Fibroblast of lung (primary cell): ENCODE data around the gene TAB3.

Experiments
- EZH2 ChIP-seq: IDR thresholded peaks from 2 replicates; pipeline ENCODE4 v1.5.1; 2012; ENCODE audit warnings: low read length, control low read depth, mild to moderate bottlenecking; ENCODE audit errors: missing control alignments
- TF ChIP-seq, protein P1 (sequence below), 2 donors: IDR thresholded peaks in 1 of 2; conservative IDR thresholded peaks in 1 of 2; 1 replicate in 1 of 2; 2 replicates in 1 of 2; pipeline ENCODE4 v1.5.1; 2011 to 2012; ENCODE audit warnings: low read length in 2 of 2, control low read depth in 1 of 2, inconsistent platforms in 1 of 2, low read depth in 1 of 2, mild to moderate bottlenecking in 1 of 2

GRCh38 chrX:30888526-30889146 is 418 bp downstream of the TAB3 start:
- TF ChIP-seq, protein P1, sequence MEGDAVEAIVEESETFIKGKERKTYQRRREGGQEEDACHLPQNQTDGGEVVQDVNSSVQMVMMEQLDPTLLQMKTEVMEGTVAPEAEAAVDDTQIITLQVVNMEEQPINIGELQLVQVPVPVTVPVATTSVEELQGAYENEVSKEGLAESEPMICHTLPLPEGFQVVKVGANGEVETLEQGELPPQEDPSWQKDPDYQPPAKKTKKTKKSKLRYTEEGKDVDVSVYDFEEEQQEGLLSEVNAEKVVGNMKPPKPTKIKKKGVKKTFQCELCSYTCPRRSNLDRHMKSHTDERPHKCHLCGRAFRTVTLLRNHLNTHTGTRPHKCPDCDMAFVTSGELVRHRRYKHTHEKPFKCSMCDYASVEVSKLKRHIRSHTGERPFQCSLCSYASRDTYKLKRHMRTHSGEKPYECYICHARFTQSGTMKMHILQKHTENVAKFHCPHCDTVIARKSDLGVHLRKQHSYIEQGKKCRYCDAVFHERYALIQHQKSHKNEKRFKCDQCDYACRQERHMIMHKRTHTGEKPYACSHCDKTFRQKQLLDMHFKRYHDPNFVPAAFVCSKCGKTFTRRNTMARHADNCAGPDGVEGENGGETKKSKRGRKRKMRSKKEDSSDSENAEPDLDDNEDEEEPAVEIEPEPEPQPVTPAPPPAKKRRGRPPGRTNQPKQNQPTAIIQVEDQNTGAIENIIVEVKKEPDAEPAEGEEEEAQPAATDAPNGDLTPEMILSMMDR (conservative IDR thresholded peaks at IDR 0.05 in 1 of 2, IDR thresholded peaks at IDR 0.05 in 1 of 2; ENCODE audit: low read depth in 1 of 2, low read length in 2 of 2) = no peak
- no peak for TF ChIP-seq EZH2
